ENCODE measurements around the gene GRIN2A. TPM values are rescaled to one million over a fixed set of nuclear protein-coding genes. Genes with fewer than 3 reads are reported as not detected.

Gene GRIN2A
- total RNA-seq, 1 donor from 2014 or later, result under 0.01 TPM

DNA sequence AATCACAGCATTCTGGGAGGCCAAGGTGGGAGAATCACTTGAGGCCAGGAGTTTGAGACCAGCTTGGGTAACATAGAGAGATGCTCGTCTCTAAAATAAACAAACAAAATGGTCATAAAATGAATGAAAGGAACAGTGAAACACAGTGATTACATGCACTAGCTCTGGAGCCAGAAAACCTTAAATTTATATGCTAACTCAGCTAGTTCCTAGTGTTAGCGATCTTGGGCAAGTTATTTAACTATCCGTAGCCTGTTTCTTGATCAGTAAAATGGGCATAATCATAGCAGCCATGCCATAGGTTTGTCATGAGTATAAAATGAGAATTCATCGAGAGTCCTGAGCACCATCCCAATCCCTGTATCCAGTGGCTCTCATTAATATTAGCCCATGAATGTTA is 271.0 kb downstream of the GRIN2A start:
- Histone ChIP-seq H3K27me3 (ENCODE audit: control insufficient read depth, insufficient read depth, low read length) (no peaks in the 10 kb centered on the region), H3K4me3 (ENCODE audit: low read depth, low read length) (no peak overlapping the region), H3K36me3 (ENCODE audit: control insufficient read depth, insufficient read depth, low read length) (no peaks in the 10 kb centered on the region)
- no peak for DNase-seq (ENCODE audit: low read depth)
- TF ChIP-seq, protein P1, sequence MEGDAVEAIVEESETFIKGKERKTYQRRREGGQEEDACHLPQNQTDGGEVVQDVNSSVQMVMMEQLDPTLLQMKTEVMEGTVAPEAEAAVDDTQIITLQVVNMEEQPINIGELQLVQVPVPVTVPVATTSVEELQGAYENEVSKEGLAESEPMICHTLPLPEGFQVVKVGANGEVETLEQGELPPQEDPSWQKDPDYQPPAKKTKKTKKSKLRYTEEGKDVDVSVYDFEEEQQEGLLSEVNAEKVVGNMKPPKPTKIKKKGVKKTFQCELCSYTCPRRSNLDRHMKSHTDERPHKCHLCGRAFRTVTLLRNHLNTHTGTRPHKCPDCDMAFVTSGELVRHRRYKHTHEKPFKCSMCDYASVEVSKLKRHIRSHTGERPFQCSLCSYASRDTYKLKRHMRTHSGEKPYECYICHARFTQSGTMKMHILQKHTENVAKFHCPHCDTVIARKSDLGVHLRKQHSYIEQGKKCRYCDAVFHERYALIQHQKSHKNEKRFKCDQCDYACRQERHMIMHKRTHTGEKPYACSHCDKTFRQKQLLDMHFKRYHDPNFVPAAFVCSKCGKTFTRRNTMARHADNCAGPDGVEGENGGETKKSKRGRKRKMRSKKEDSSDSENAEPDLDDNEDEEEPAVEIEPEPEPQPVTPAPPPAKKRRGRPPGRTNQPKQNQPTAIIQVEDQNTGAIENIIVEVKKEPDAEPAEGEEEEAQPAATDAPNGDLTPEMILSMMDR (IDR thresholded peaks at IDR 0.05; ENCODE audit: insufficient read depth, low read length, poor library complexity, severe bottlenecking), result no peak

DNA sequence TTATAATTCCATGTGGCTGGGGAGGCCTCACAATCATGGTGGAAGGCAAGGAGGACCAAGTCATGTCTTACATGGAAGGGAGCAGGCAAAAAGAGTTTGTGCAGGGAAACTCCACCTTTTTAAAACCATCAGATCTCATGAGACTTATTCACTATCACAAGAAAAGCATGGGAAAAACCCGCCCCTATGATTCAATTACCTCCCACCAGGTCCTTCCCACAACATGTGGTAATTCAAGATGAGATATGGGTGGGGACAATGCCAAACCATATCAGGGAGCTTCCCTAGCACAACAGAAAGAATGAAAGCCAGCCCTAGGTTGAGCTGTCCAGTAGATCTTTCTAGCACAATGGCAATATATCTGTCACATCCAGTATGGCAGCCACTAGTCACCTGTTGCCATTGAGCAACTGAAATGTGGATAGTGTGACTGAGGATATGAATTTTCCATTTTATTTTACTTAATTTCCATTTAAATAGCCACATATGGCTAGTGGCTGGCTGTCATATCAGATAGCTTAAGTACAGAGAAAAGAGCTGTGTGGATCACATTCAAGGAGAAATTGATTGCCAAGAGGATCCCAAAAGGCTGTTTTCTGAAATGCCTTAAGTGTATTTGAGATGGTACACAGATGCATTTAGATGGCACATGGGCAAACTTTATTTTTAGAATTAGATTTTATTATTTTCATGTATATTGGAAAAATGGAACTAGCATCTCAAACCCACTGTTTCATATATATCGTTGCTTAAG is 273.0 kb downstream of the GRIN2A start:
- Histone ChIP-seq H3K36me3 (ENCODE audit: control insufficient read depth, insufficient read depth, low read length) (no peaks in the 10 kb centered on the region), H3K4me3 (ENCODE audit: low read depth, low read length) (no peak overlapping the region), H3K27me3 (ENCODE audit: control insufficient read depth, insufficient read depth, low read length) (no peaks in the 10 kb centered on the region)
- TF ChIP-seq, protein P1 (IDR thresholded peaks at IDR 0.05; ENCODE audit: insufficient read depth, low read length, poor library complexity, severe bottlenecking), result no peak
- no peak for DNase-seq (ENCODE audit: low read depth)

DNA sequence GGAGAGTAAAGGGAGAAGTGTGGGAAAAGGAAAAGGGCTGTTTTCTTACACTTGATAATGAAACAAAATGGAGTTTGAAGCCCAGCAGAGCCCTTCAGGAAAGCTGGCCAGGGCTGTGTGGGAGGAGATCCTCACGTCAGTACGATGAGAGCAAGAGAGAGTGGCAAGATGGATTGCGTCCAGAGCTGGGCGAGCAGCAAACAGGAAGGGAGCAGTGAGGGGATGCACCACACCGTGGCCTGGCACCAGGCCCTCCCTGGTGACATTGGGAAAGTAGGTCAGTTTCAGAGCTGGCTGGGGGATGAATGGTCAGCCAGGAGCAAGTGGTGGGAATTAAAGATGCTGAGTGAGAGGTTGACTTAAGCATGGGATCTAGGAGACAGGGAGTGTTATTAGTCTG is 273.6 kb downstream of the GRIN2A start:
- TF ChIP-seq, protein P1 (IDR thresholded peaks at IDR 0.05; ENCODE audit: insufficient read depth, low read length, poor library complexity, severe bottlenecking), result no peak
- H3K4me3 ChIP-seq (ENCODE audit: low read depth, low read length), result no peak overlapping the region
- no peaks in the 10 kb centered on the region for H3K27me3 ChIP-seq (ENCODE audit: control insufficient read depth, insufficient read depth, low read length)
- no peaks in the 10 kb centered on the region for H3K36me3 ChIP-seq (ENCODE audit: control insufficient read depth, insufficient read depth, low read length)
- no peak for DNase-seq (ENCODE audit: low read depth)

DNA sequence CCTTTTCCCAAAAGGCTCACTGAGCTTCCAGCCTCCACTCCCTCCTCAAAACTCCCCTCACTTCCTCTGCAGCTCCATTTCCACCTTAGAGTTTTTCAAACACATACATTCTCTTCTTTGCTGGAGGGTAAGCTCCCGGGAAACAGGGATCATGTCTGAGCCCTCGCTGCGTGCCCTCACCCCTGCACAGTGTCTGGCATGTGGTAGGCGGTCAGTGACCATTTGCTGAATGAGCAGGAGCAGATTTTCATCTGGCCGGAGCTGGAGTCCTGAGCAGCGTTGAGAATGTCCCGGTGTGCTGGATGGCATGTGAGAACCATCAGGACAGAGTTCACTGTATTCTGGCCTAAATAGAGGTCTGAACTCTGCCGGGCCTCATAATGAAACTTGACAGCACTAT is 274.5 kb downstream of the GRIN2A start:
- DNase-seq (ENCODE audit: low read depth), result no peak
- Histone ChIP-seq H3K4me3 (ENCODE audit: low read depth, low read length) (no peak overlapping the region), H3K27me3 (ENCODE audit: control insufficient read depth, insufficient read depth, low read length) (no peaks in the 10 kb centered on the region)

DNA sequence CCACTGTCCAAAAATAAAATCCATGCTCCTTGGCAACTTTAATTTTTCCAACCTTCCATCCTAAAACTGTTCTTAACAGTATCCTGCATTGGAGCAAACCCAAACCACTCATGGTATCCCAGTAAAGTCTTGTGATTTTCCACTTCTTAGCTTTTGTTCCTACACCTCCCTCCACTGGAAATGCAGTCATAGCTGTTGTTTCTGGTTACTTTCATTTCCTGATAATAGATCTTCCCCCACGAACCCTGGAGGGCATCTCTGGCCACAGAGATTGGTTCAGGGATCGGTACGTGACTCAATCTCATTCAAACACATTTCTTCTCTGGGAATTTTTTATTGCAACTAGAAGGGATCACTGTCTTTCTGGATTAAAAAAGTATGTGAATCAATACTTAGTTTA is 276.0 kb downstream of the GRIN2A start:
- TF ChIP-seq, protein P1 (IDR thresholded peaks at IDR 0.05; ENCODE audit: insufficient read depth, low read length, poor library complexity, severe bottlenecking), result no peak
- no peaks in the 10 kb centered on the region for H3K27me3 ChIP-seq (ENCODE audit: control insufficient read depth, insufficient read depth, low read length)
- no peak for DNase-seq (ENCODE audit: low read depth)
- no peak overlapping the region for H3K4me3 ChIP-seq (ENCODE audit: low read depth, low read length)
- H3K36me3 ChIP-seq (ENCODE audit: control insufficient read depth, insufficient read depth, low read length), result no peaks in the 10 kb centered on the region

More for the DNA sequence above, 274.5 kb downstream of the GRIN2A start:
- TF ChIP-seq, protein P1 (IDR thresholded peaks at IDR 0.05; ENCODE audit: insufficient read depth, low read length, poor library complexity, severe bottlenecking), result no peak
- H3K36me3 ChIP-seq (ENCODE audit: control insufficient read depth, insufficient read depth, low read length), result no peaks in the 10 kb centered on the region

DNA sequence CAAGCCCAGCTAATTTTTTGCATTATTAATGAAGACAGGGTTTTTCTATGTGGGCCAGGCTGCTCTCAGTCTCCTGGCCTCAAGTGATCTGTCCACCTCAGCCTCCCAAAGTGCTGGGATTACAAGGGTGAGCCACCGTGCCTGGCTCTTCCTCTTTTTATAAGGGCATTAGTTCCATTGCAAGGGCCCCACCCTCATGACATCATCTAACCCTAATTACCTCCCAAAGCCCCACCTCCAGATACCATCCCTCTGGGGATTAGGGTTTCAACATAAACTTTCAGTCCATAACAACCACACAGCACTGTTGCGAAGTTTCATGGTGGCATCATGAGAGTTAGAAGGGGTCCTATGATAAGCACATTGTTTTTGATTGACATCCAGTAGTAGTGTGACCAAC is 277.7 kb downstream of the GRIN2A start:
- Histone ChIP-seq H3K27me3 (ENCODE audit: control insufficient read depth, insufficient read depth, low read length) (no peaks in the 10 kb centered on the region), H3K36me3 (ENCODE audit: control insufficient read depth, insufficient read depth, low read length) (no peaks in the 10 kb centered on the region), H3K4me3 (ENCODE audit: low read depth, low read length) (no peak overlapping the region)
- TF ChIP-seq, protein P1 (IDR thresholded peaks at IDR 0.05; ENCODE audit: insufficient read depth, low read length, poor library complexity, severe bottlenecking), result no peak
- DNase-seq (ENCODE audit: low read depth), result no peak
